WTC11 (cell line): Measurements from ENCODE around the gene PTGS1. TPM values are rescaled to one million over a fixed set of nuclear protein-coding genes. Genes with fewer than 3 reads are reported as not detected.
"Not testable (repeated sequence)": the region's sequence is repeated elsewhere in the genome, so short reads cannot be mapped to it uniquely, and the experiment has no call there.

Experiments
- ATAC-seq: fragments of 200-7000 bp; cut with Tn5 transposase; 2 replicates; pipeline ENCODE4 v1.10.0; 2021; ENCODE audit warnings: mild to moderate bottlenecking, moderate library complexity
- CTCF ChIA-PET: fragments of 300-600 bp; sonication (Branson Sonifier 250); formaldehyde crosslinking; loops from one replicate; lab custom pipeline; 2021; ENCODE audit warnings: antibody characterized with exemption; lab: Charles Lee
- POLR2A ChIA-PET: fragments of 350-600 bp; sonication (Branson Sonifier 250); formaldehyde crosslinking; loops from one replicate; lab custom pipeline; 2021; ENCODE audit warnings: antibody characterized with exemption; lab: Charles Lee
- DNase-seq: peaks from one replicate; pipeline ENCODE4 v3.0.0; 2021; ENCODE audit warnings: low spot score
- H3K27ac Mint-ChIP-seq: 2 replicates; pipeline ENCODE4 v1.8.0; 2021; ENCODE audit warnings: mixed read lengths
- H3K27me3 Mint-ChIP-seq: 2 replicates; pipeline ENCODE4 v1.8.0; 2021; ENCODE audit warnings: low read depth, mild to moderate bottlenecking, moderate library complexity, mixed read lengths
- H3K36me3 Mint-ChIP-seq: 2 replicates; pipeline ENCODE4 v1.8.0; 2021; ENCODE audit warnings: mixed read lengths
- H3K4me1 Mint-ChIP-seq: 2 replicates; pipeline ENCODE4 v1.8.0; 2022; ENCODE audit warnings: mixed read lengths
- H3K4me3 Mint-ChIP-seq: 2 replicates; pipeline ENCODE4 v1.8.0; 2021; ENCODE audit warnings: mild to moderate bottlenecking, moderate library complexity, mixed read lengths
- H3K9me3 Mint-ChIP-seq: 2 replicates; pipeline ENCODE4 v1.8.0; 2021; ENCODE audit warnings: mixed read lengths
- GABPB1 ChIP-seq: sonication (generic); formaldehyde crosslinking; IDR thresholded peaks from 2 replicates; pipeline ENCODE4 v1.8.1; 2023; ENCODE audit warnings: mild to moderate bottlenecking, missing genetic modification reagents
- OVOL2 ChIP-seq: fragments of 250-450 bp; sonication (Bioruptor Pico); IDR thresholded peaks from 2 replicates; pipeline ENCODE4 v1.9.0; 2021; ENCODE audit warnings: mild to moderate bottlenecking, borderline replicate concordance
- SOX15 ChIP-seq: fragments of 250-450 bp; sonication (Bioruptor Pico); IDR thresholded peaks from 2 replicates; pipeline ENCODE4 v1.9.0; 2021; ENCODE audit warnings: mild to moderate bottlenecking
- ZBTB21 ChIP-seq: sonication (generic); formaldehyde crosslinking; IDR thresholded peaks from 2 replicates; pipeline ENCODE4 v1.8.1; 2023; ENCODE audit warnings: mild to moderate bottlenecking, missing genetic modification reagents, borderline replicate concordance
- ZNF219 ChIP-seq: sonication (generic); formaldehyde crosslinking; IDR thresholded peaks from 2 replicates; pipeline ENCODE4 v1.8.0; 2023; ENCODE audit warnings: missing genetic modification reagents, mild to moderate bottlenecking, borderline replicate concordance
- ZNF423 ChIP-seq: fragments of 250-450 bp; sonication (Bioruptor Pico); IDR thresholded peaks from 2 replicates; pipeline ENCODE4 v2.1.2; 2022; ENCODE audit warnings: mild to moderate bottlenecking, moderate library complexity
- total RNA-seq: library from RNA; stranded (reverse); gene quantifications from 3 replicates; pipeline ENCODE4 v1.2.3, GENCODE V29; 2021
- TF ChIP-seq, protein P1 (sequence below): sonication (generic); formaldehyde crosslinking; conservative IDR thresholded peaks from 2 replicates; pipeline ENCODE4 v1.8.1; 2022; ENCODE audit warnings: mild to moderate bottlenecking, missing genetic modification reagents
- TF ChIP-seq, protein P2 (sequence below): sonication (generic); formaldehyde crosslinking; IDR thresholded peaks from 2 replicates; pipeline ENCODE4 v1.8.0; 2022; ENCODE audit warnings: mild to moderate bottlenecking, missing genetic modification reagents
- TF ChIP-seq, protein P3 (sequence below): sonication (generic); formaldehyde crosslinking; IDR thresholded peaks from 2 replicates; pipeline ENCODE4 v1.8.1; 2023; ENCODE audit warnings: mild to moderate bottlenecking, missing genetic modification reagents, borderline replicate concordance
- TF ChIP-seq, protein P4 (sequence below): sonication (generic); formaldehyde crosslinking; IDR thresholded peaks from 2 replicates; pipeline ENCODE4 v1.8.1; 2023; ENCODE audit warnings: mild to moderate bottlenecking, missing genetic modification reagents
- TF ChIP-seq, protein P5 (sequence below): sonication (generic); formaldehyde crosslinking; IDR thresholded peaks from 2 replicates; pipeline ENCODE4 v1.8.1; 2022; ENCODE audit warnings: low read depth, mild to moderate bottlenecking, moderate library complexity, missing genetic modification reagents, borderline replicate concordance

Gene PTGS1
- total RNA-seq, 1 experiment from 2014 or later = 1.0 TPM

DNA sequence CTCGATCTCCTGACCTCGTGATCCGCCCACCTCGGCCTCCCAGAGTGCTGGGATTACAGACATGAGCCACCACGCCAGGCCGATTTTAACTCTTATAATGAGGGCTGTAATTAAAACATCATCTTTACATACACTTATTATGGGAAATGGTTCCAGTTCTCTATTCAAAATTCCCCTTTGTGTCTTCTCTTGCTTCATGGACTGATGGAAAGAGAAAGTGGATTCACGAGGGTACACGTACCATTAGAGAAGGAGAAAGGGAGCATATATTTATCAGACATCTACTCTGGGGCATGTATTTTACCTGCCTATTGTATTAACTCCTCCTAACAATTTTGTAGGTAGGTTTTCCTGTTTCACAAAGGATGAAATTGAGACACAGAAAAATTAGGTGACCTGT lies 31.1 kb downstream of the PTGS1 start (continued):
- TF ChIP-seq, protein P1, sequence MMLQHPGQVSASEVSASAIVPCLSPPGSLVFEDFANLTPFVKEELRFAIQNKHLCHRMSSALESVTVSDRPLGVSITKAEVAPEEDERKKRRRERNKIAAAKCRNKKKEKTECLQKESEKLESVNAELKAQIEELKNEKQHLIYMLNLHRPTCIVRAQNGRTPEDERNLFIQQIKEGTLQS (CRISPR knock-in tag) = no peak
- no peak for TF ChIP-seq OVOL2 (CRISPR knock-in tag)

DNA sequence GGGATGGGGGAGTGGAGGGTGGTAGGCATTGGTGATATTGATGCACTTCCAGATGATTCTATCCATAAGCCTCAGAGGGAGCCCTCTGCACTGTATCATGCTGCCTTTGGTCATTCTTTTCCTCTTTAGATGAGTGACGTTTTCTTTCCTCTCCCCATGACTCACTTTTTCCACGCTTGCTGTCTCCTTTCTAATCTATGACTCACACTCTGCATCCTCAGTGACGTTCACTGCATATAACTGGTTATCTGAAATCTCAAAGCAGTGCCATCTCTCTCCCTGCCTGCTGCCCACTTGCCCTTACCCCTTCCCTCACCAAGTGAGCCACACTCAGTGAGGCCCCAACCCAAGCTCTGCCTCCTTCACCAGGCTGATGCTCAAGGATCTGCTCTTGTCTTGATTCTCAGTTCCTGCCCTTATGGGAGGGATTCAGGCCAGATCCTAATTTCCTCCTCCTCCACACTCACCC lies 31.6 kb downstream of the PTGS1 start:
- no peak for TF ChIP-seq SOX15
- H3K36me3 Mint-ChIP-seq = peaks cover 3% of the 10 kb centered on the region
- no peak overlapping the region for H3K27ac Mint-ChIP-seq
- peaks cover 47% of the 10 kb centered on the region for H3K9me3 Mint-ChIP-seq
- DNase-seq = no peak
- peaks cover 20% of the 10 kb centered on the region for H3K27me3 Mint-ChIP-seq
- CTCF ChIA-PET = no interaction called here
- POLR2A ChIA-PET = no interaction called here
- H3K4me3 Mint-ChIP-seq = no peak overlapping the region
- no peak for ATAC-seq
- H3K4me1 Mint-ChIP-seq = no peaks in the 10 kb centered on the region

DNA sequence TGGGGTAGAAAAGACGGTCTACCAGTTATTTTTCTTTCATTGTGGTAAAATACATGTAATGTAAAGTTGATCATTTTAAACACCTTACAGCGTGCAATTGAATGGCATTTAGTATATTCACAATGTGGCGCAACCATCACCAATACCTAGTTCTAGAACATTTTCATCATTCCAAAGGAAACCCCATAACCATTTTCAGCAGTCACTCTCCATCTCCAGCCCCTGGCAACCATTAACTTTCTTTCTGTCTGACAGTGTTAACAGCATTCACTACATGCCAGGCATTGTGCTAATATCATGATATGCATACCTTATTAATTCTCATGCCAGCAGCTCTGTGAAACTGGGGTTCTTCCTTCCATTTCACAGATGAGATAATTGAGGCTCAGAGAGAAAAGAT lies 32.0 kb downstream of the PTGS1 start:
- TF ChIP-seq, protein P2, sequence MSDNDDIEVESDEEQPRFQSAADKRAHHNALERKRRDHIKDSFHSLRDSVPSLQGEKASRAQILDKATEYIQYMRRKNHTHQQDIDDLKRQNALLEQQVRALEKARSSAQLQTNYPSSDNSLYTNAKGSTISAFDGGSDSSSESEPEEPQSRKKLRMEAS (CRISPR knock-in tag) = no peak
- TF ChIP-seq, protein P3, sequence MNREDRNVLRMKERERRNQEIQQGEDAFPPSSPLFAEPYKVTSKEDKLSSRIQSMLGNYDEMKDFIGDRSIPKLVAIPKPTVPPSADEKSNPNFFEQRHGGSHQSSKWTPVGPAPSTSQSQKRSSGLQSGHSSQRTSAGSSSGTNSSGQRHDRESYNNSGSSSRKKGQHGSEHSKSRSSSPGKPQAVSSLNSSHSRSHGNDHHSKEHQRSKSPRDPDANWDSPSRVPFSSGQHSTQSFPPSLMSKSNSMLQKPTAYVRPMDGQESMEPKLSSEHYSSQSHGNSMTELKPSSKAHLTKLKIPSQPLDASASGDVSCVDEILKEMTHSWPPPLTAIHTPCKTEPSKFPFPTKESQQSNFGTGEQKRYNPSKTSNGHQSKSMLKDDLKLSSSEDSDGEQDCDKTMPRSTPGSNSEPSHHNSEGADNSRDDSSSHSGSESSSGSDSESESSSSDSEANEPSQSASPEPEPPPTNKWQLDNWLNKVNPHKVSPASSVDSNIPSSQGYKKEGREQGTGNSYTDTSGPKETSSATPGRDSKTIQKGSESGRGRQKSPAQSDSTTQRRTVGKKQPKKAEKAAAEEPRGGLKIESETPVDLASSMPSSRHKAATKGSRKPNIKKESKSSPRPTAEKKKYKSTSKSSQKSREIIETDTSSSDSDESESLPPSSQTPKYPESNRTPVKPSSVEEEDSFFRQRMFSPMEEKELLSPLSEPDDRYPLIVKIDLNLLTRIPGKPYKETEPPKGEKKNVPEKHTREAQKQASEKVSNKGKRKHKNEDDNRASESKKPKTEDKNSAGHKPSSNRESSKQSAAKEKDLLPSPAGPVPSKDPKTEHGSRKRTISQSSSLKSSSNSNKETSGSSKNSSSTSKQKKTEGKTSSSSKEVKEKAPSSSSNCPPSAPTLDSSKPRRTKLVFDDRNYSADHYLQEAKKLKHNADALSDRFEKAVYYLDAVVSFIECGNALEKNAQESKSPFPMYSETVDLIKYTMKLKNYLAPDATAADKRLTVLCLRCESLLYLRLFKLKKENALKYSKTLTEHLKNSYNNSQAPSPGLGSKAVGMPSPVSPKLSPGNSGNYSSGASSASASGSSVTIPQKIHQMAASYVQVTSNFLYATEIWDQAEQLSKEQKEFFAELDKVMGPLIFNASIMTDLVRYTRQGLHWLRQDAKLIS (CRISPR knock-in tag) = no peak
- TF ChIP-seq, protein P4, sequence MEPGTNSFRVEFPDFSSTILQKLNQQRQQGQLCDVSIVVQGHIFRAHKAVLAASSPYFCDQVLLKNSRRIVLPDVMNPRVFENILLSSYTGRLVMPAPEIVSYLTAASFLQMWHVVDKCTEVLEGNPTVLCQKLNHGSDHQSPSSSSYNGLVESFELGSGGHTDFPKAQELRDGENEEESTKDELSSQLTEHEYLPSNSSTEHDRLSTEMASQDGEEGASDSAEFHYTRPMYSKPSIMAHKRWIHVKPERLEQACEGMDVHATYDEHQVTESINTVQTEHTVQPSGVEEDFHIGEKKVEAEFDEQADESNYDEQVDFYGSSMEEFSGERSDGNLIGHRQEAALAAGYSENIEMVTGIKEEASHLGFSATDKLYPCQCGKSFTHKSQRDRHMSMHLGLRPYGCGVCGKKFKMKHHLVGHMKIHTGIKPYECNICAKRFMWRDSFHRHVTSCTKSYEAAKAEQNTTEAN = no peak
- TF ChIP-seq ZNF219 (CRISPR knock-in tag) (no peak), ZBTB21 (CRISPR knock-in tag) (no peak)
- TF ChIP-seq, protein P5, sequence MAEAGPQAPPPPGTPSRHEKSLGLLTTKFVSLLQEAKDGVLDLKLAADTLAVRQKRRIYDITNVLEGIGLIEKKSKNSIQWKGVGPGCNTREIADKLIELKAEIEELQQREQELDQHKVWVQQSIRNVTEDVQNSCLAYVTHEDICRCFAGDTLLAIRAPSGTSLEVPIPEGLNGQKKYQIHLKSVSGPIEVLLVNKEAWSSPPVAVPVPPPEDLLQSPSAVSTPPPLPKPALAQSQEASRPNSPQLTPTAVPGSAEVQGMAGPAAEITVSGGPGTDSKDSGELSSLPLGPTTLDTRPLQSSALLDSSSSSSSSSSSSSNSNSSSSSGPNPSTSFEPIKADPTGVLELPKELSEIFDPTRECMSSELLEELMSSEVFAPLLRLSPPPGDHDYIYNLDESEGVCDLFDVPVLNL (CRISPR knock-in tag) = no peak
- Mint-ChIP-seq H3K4me3 (no peak overlapping the region), H3K4me1 (no peaks in the 10 kb centered on the region), H3K36me3 (peaks cover 3% of the 10 kb centered on the region), H3K27ac (no peak overlapping the region), H3K9me3 (peaks cover 52% of the 10 kb centered on the region), H3K27me3 (peaks cover 20% of the 10 kb centered on the region)
- ChIA-PET POLR2A (no interaction called here), CTCF (no interaction called here)
- DNase-seq (no peak), ATAC-seq (no peak)

DNA sequence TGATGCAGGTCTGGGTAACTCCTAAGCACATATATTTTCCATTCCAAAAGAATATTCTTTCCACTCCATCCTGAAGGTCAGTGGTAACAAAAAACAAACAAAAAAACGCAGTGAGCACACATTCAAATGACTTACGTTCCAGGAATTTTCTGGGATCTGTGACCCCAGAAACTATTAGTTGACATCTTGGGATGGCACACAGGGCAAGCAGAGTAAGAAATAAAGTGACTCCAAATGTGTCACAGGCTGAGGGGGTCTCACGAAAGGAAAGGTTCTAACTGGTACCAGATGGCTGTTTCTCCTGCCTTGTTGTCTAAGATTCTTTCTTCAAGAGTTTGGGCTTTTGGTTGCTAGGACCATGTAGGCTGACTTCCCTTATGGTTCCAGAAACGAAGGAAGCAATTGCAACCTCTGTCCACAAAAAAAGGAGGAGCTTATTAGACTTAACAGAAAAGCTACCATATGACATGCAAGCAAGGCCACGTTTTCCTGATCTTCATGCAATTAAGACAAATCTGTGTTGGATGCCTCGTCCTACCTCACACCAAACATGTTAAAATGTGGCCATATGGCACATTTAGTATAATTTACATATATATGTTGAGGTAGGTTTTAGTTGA lies 32.7 kb downstream of the PTGS1 start:
- TF ChIP-seq GABPB1 (no peak), ZNF423 (CRISPR knock-in tag) (no peak)
- H3K9me3 Mint-ChIP-seq = peaks cover 57% of the 10 kb centered on the region
- ChIA-PET CTCF (no interaction called here), POLR2A (no interaction called here)
- DNase-seq = no peak
- H3K4me1 Mint-ChIP-seq = no peaks in the 10 kb centered on the region
- H3K4me3 Mint-ChIP-seq = no peak overlapping the region
- peaks cover 20% of the 10 kb centered on the region for H3K27me3 Mint-ChIP-seq
- no peak overlapping the region for H3K27ac Mint-ChIP-seq
- peaks cover 3% of the 10 kb centered on the region for H3K36me3 Mint-ChIP-seq
- ATAC-seq = no peak

DNA sequence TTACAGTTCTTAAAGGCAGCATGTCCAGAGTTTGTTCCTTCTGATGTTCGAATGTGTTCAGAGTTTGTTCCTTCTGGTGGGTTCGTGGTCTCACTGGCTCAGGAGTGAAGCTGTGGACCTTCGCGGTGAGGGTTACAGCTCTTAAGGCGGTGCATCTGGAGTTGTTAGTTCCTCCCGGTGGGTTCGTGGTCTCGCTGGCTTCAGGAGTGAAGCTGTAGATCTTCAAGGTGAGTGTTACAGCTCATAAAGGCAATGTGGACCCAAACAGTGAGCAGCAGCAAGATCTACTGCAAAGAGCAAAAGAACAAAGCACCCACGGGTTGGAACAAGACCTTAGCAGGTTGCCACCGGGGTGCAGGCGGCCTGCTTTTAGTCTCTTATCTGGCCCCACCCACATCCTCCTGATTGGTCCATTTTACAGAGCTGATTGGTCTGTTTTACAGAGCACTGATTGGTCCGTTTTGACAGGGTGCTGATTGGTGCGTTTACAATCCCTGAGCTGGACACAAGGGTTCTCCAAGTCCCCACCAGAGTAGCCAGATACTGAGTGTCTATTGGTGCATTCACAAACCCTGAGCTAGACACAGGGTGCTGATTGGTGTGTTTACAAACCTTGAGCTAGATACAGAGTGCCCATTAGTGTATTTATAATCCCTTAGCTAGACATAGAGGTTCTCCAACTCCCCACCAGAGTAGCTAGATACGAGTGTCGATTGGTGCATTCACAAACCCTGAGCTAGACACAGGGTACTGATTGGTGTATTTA lies 34.7 kb downstream of the PTGS1 start:
- DNase-seq, H3K4me1 Mint-ChIP-seq, POLR2A ChIA-PET, ATAC-seq, H3K4me3 Mint-ChIP-seq, CTCF ChIA-PET, H3K27ac Mint-ChIP-seq, H3K36me3 Mint-ChIP-seq: not testable (repeated sequence)
- H3K27me3 Mint-ChIP-seq = peaks cover 20% of the 10 kb centered on the region
- H3K9me3 Mint-ChIP-seq = peaks cover 57% of the 10 kb centered on the region
